Effector memory CD4-positive, alpha-beta T cell (primary cell): ENCODE measurements around the gene ZNF692.
A peak's percentile ranks its signal among the peaks of the same experiment; 100 is the strongest.
"Not testable (repeated sequence)": the region's sequence is repeated elsewhere in the genome, so short reads cannot be mapped to it uniquely, and the experiment has no call there.

Experiments
- DNase-seq, 3 donors: peaks; one replicate each; pipeline ENCODE4 v3.0.0-alpha.2; 2020
- H3K27ac ChIP-seq: 2 replicates; pipeline ENCODE4 v1.7.0; 2013; ENCODE audit warnings: mild to moderate bottlenecking, low read length, moderate library complexity; ENCODE audit not compliant: insufficient read depth, poor library complexity, severe bottlenecking
- H3K27me3 ChIP-seq: replicated peaks from 2 replicates; pipeline ENCODE4 v1.7.0; 2013; ENCODE audit warnings: mild to moderate bottlenecking, low read length; ENCODE audit not compliant: insufficient read depth, control insufficient read depth, poor library complexity, severe bottlenecking
- H3K36me3 ChIP-seq: 2 replicates; pipeline ENCODE4 v1.7.0; 2013; ENCODE audit warnings: mild to moderate bottlenecking, low read length, moderate library complexity; ENCODE audit not compliant: control insufficient read depth, insufficient read depth
- H3K4me1 ChIP-seq: 2 replicates; pipeline ENCODE4 v1.7.0; 2013; ENCODE audit warnings: low read length, mild to moderate bottlenecking; ENCODE audit not compliant: control insufficient read depth, insufficient read depth, poor library complexity, severe bottlenecking
- H3K4me3 ChIP-seq: 2 replicates; pipeline ENCODE4 v1.7.0; 2013; ENCODE audit warnings: low read length, low read depth, mild to moderate bottlenecking; ENCODE audit not compliant: insufficient read depth, poor library complexity, severe bottlenecking
- H3K9me3 ChIP-seq: 2 replicates; pipeline ENCODE4 v1.7.0; 2013; ENCODE audit warnings: mild to moderate bottlenecking, low read length, moderate library complexity; ENCODE audit not compliant: control insufficient read depth

The ZNF692 gene

GRCh38 chr1:248810727-248811513 is 48.0 kb downstream of the ZNF692 start:
- no peak overlapping the region for H3K4me3 ChIP-seq
- H3K27ac ChIP-seq = no peak overlapping the region
- H3K36me3 ChIP-seq = peaks cover 37% of the 10 kb centered on the region
- no peaks in the 10 kb centered on the region for H3K27me3 ChIP-seq
- no peaks in the 10 kb centered on the region for H3K9me3 ChIP-seq
- H3K4me1 ChIP-seq = peaks cover under 1% of the 10 kb centered on the region
- DNase-seq = no peak

GRCh38 chr1:248810000-248810726 is 48.7 kb downstream of the ZNF692 start:
- Histone ChIP-seq H3K4me1 (no peaks in the 10 kb centered on the region), H3K27ac (no peak overlapping the region), H3K27me3 (no peaks in the 10 kb centered on the region), H3K4me3 (no peak overlapping the region), H3K9me3 (no peaks in the 10 kb centered on the region), H3K36me3 (peaks cover 30% of the 10 kb centered on the region)
- DNase-seq = no peak

GRCh38 chr1:248808876-248809275 is 50.0 kb downstream of the ZNF692 start:
- Histone ChIP-seq H3K4me1 (no peaks in the 10 kb centered on the region), H3K27me3 (no peaks in the 10 kb centered on the region), H3K9me3 (no peaks in the 10 kb centered on the region), H3K36me3 (peaks cover 17% of the 10 kb centered on the region), H3K27ac (no peak overlapping the region), H3K4me3 (no peak overlapping the region)
- DNase-seq = no peak

GRCh38 chr1:248807067-248807737 is 51.7 kb downstream of the ZNF692 start:
- DNase-seq = peak in 2 of 3 donors; percentile 11 to 16
- Histone ChIP-seq H3K4me3 (no peak overlapping the region), H3K4me1 (no peaks in the 10 kb centered on the region), H3K36me3 (peaks cover 6% of the 10 kb centered on the region), H3K27ac (no peak overlapping the region), H3K9me3 (no peaks in the 10 kb centered on the region), H3K27me3 (peaks cover 4% of the 10 kb centered on the region)

GRCh38 chr1:248805876-248806275 is 53.0 kb downstream of the ZNF692 start:
- no peak for DNase-seq
- H3K4me1 ChIP-seq = no peaks in the 10 kb centered on the region
- no peaks in the 10 kb centered on the region for H3K36me3 ChIP-seq
- H3K9me3 ChIP-seq = no peaks in the 10 kb centered on the region
- peaks cover 4% of the 10 kb centered on the region for H3K27me3 ChIP-seq
- no peak overlapping the region for H3K27ac ChIP-seq
- no peak overlapping the region for H3K4me3 ChIP-seq

GRCh38 chr1:248804771-248805681 is 53.9 kb downstream of the ZNF692 start:
- Histone ChIP-seq H3K27ac (no peak overlapping the region), H3K36me3 (no peaks in the 10 kb centered on the region), H3K4me3 (no peak overlapping the region), H3K4me1 (no peaks in the 10 kb centered on the region), H3K27me3 (peaks cover 4% of the 10 kb centered on the region), H3K9me3 (no peaks in the 10 kb centered on the region)
- no peak for DNase-seq

- H3K36me3 ChIP-seq, H3K9me3 ChIP-seq, H3K27ac ChIP-seq, H3K4me3 ChIP-seq, DNase-seq, H3K27me3 ChIP-seq, H3K4me1 ChIP-seq: not testable (repeated sequence)
These were observed 55.4 kb downstream of the ZNF692 start for GRCh38 chr1:248803501-248803900.

- Histone ChIP-seq H3K27me3 (peaks cover 4% of the 10 kb centered on the region), H3K9me3 (no peaks in the 10 kb centered on the region), H3K36me3 (no peaks in the 10 kb centered on the region), H3K27ac (no peak overlapping the region), H3K4me3 (no peak overlapping the region), H3K4me1 (no peaks in the 10 kb centered on the region)
- DNase-seq = no peak
These were observed 56.4 kb downstream of the ZNF692 start for GRCh38 chr1:248802454-248802853.

- H3K27me3 ChIP-seq = peaks cover 4% of the 10 kb centered on the region
- no peaks in the 10 kb centered on the region for H3K4me1 ChIP-seq
- no peaks in the 10 kb centered on the region for H3K9me3 ChIP-seq
- no peak for DNase-seq
- no peak overlapping the region for H3K4me3 ChIP-seq
- H3K36me3 ChIP-seq = no peaks in the 10 kb centered on the region
- H3K27ac ChIP-seq = no peak overlapping the region
These were observed 58.4 kb downstream of the ZNF692 start for GRCh38 chr1:248800459-248800858.
